GM21390 (cell line): ENCODE measurements around the gene SLC5A6.

ENCODE experiments used
- ATAC-seq: cut with Tn5 transposase; IDR thresholded peaks from one replicate; pipeline ENCODE4 v1.9.1; 2021; ENCODE audit not compliant: unreplicated experiment

The SLC5A6 gene

GRCh38 chr2:27211943-27212625 lies at the start of gene SLC5A6, which contains the start of gene ATRAID:
Gene SLC5A6 (minus strand): TSS chr2:27212268. CDS start chr2:27207650, 4,618 bp downstream.
Gene ATRAID (plus strand): TSS chr2:27212041. CDS start chr2:27212369, 328 bp downstream.
- peak; percentile 80 for ATAC-seq

- no peak for ATAC-seq
Measured at GRCh38 chr2:27261241-27261925, 49.3 kb upstream of the SLC5A6 start.

DNA sequence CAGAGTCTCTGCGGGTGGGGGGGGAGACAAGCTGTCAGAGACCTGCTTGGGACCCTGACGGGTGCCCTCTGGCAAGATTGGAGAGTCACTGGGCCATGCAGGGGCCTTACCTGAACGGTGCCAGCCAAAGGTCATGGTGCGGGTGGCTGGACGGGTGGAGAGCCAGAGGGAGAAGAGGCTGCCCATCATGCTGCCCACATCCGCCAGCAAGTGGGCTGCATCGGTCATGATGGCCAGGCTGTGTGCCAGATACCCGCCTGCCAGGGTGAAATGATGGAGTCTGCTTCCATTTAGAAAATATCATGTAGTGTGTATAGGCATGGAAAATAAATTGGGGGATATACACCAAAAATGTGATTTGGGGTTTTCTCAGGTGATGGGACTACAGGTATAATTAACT lies 46.0 kb upstream of the SLC5A6 start:
- no peak for ATAC-seq

- ATAC-seq: no peak
Measured at GRCh38 chr2:27256855-27257454, 44.9 kb upstream of the SLC5A6 start.

DNA sequence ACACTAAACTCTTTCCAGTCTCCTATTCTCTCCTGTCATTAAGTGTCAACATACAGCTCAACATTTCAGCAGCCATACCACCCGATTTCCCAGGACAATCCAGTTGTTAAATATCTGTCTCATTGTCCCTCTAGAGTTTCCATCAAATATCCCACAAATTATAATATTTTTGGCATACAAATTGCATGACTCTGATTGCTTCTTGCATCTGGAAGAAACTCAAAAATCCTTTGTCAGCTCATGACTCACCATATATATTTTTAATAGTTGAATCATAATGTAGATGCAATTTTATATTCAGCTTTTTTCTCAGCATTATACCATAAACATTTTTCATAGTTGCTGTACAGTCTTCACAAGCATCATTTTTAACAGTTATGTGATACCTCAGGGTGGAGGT lies 43.6 kb upstream of the SLC5A6 start:
- ATAC-seq: no peak

DNA sequence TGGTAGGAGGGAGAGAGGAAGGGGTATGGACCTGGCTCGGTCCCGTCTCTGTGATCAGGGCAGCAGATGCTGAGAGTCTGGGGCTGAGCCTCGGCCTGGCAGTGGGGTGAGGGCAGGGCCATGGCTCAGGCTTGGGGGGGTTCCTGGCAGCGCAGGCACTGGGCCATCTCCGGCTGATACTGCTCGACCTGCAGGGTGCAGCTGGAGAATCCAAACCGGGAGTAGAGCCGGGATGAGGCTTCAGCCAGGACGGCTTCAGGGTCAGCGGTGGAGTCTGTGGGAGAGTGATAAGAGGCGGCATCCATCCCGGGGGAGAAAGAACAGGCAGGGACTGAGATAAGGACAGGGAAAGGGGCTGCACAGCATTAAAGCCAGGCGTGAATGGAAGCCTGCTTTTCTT lies 43.1 kb upstream of the SLC5A6 start:
- no peak for ATAC-seq

- no peak for ATAC-seq
Measured at GRCh38 chr2:27251766-27252165, 39.7 kb upstream of the SLC5A6 start.

DNA sequence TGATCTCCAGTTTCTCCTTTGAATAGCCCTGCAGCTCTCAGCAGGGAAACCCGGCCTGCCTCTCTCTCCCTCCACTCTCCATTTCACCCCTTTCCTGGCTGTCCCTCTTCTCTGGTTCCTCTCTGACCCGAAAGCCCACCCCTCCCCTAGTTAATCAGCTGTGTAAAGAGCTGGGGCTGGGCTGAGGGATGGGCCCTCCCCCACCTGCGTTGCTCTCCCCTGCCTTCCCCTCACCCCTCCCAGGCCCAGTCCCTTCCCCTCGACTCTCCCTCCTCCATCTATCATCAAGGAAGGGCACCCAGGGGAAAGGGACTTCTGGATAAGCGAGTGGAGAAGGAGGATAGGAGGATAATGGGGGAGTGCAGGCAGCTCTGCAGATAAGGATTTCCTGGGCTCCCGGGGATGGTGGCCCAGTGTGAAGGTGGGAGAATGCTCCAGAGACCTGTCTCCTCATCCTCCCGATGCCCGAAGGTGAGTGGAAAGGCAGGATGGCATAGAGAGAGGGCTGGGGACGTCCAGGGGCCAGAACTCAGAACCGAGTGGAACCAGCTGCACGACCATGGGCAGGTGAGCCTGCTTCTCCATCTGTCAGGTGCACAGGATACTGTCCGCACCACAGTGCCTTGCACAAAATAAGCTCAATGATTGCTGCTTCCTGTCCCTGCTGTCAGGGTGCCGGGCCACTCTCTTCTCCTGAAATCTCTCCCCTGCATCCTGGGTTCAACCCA lies 38.7 kb upstream of the SLC5A6 start:
- ATAC-seq: no peak

- ATAC-seq: no peak
Measured at GRCh38 chr2:27249891-27250651, 38.0 kb upstream of the SLC5A6 start.

DNA sequence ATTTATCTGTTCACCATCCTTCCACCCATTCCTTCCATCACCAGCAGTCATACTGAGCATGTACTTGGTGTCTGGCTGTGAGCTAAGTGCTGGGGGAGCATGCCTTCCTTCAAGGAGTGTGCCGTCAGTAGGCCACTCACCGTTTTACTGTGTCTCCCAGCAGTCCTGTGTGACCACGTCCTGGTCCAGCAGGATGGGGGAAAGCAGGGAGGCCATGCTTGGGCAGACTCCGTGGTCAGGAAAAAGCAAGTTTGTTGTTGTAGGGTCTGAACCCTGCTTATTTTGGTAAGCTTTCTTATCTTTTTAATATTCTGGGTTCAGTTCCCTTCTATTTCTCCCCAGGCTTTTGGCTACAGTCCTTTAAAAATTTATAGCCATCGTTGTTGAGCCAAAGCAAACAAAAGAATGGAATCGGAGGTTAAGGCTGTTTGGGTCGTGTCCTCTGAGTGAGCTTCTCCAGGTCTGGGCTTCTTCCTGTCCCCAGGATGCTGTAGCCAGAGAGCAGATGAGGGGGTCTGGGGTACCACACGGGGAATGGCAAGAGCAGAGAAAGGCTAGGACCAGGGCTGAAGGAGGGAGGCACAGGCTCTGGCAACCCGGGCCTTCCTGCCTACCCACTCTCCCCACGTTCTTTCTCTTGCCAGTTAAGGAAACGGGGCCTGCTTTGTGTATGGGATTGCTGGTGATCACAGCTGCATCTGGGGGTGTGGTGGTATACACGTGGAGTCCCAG lies 37.3 kb upstream of the SLC5A6 start:
- ATAC-seq: no peak

DNA sequence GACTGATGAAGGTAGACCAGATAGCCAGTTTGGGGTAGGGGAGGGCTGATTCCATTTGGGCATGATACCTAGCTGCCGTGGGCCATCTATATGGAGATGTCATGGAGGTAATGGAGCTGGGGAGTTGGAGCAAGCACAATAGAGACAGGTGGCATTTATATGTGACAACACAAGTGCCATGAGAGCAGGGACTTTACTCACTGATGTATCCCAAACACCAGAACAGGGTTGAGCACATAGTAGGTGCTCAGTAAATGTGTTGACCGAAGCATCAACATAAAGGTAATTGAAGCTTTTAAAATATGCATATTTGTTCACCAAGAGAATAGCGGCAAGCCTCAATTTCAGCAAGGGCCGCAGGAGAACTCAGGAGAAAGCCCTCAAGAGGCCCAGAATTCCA lies 35.8 kb upstream of the SLC5A6 start:
- ATAC-seq: no peak

GRCh38 chr2:27245626-27246025 lies 33.6 kb upstream of the SLC5A6 start:
- ATAC-seq: no peak

- ATAC-seq: no peak
Measured at GRCh38 chr2:27245116-27245515, 33.0 kb upstream of the SLC5A6 start.

- no peak for ATAC-seq
Measured at GRCh38 chr2:27243391-27244130, 31.5 kb upstream of the SLC5A6 start.

GRCh38 chr2:27242614-27242951 lies 30.5 kb upstream of the SLC5A6 start:
- no peak for ATAC-seq

GRCh38 chr2:27241761-27242613 lies 29.9 kb upstream of the SLC5A6 start:
- no peak for ATAC-seq

GRCh38 chr2:27240406-27240805 lies 28.3 kb upstream of the SLC5A6 start:
- ATAC-seq: no peak

DNA sequence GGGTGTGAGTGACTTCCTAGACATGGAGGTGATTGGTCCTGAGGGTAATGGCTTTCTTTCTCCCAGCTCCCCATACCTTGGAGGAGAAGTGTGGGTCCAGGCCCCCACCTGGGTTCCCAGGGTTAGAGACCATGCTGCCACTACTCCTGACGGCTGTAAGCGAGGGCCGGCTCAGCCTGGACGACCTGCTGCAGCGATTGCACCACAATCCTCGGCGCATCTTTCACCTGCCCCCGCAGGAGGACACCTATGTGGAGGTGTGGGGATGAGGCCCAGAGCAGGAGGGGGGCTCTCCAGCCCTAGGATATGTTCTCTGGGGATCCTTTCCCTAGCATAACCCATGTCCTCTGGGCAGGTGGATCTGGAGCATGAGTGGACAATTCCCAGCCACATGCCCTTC lies 26.9 kb upstream of the SLC5A6 start:
- ATAC-seq: no peak
